ENCODE data around the gene NR6A1.
A peak's percentile ranks its signal among the peaks of the same experiment; 100 is the strongest.
"Not testable (repeated sequence)": the region's sequence is repeated elsewhere in the genome, so short reads cannot be mapped to it uniquely, and the experiment has no call there.

The NR6A1 gene

GRCh38 chr9:124776954-124777648, 6.0 kb upstream of the NR6A1 start, which contains the start of gene OLFML2A:
Gene OLFML2A (plus strand): TSS chr9:124777133. CDS start chr9:124777271, 138 bp downstream.
- peak; percentile 78 for DNase-seq (ENCODE audit: low spot score)

- DNase-seq (ENCODE audit: low spot score): no peak
Observed at GRCh38 chr9:124776618-124776953, 5.5 kb upstream of the NR6A1 start.

GRCh38 chr9:124774129-124774978, 3.2 kb upstream of the NR6A1 start:
- peak; percentile 77 for DNase-seq (ENCODE audit: low spot score)

DNA sequence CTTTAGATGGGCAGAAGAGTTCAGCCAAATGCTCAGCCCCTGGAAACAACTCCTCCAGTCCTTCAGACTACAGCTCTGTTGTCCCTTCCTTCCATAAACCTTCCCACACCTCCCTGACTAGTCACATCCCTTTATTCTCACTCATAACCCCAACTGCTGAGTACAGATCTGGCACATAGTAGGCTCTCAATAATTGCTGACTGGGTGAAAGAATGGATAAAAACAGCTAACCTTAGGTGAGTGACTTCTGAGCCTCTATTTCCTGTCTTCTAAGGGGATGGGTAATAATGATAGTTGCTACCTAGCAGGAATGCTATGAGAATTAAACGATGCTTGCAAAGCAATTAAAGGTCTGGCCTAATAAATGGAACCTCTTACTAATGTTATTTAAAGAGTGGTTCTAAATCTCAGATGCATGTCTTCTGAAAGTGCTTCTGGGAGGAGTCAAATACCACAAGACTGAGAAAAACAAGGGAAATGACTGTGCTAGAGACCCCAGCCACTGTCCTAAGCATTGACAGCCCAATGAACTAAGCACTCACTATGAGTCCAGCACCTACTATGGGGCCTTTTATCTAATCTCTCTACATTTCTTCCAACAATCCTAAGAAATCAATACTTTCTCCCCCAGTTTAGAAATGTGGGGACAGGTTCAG, 2.5 kb upstream of the NR6A1 start:
- DNase-seq (ENCODE audit: low spot score): no peak

GRCh38 chr9:124772877-124773276, 1.8 kb upstream of the NR6A1 start:
- DNase-seq (ENCODE audit: low spot score): not testable (repeated sequence)

- peak; percentile 80 for DNase-seq (ENCODE audit: low spot score)
Observed at GRCh38 chr9:124771867-124772679, 962 bp upstream of the NR6A1 start.

- peak; percentile 79 for DNase-seq (ENCODE audit: low spot score)
Observed at GRCh38 chr9:124770359-124771020, 621 bp downstream of the NR6A1 start.

DNA sequence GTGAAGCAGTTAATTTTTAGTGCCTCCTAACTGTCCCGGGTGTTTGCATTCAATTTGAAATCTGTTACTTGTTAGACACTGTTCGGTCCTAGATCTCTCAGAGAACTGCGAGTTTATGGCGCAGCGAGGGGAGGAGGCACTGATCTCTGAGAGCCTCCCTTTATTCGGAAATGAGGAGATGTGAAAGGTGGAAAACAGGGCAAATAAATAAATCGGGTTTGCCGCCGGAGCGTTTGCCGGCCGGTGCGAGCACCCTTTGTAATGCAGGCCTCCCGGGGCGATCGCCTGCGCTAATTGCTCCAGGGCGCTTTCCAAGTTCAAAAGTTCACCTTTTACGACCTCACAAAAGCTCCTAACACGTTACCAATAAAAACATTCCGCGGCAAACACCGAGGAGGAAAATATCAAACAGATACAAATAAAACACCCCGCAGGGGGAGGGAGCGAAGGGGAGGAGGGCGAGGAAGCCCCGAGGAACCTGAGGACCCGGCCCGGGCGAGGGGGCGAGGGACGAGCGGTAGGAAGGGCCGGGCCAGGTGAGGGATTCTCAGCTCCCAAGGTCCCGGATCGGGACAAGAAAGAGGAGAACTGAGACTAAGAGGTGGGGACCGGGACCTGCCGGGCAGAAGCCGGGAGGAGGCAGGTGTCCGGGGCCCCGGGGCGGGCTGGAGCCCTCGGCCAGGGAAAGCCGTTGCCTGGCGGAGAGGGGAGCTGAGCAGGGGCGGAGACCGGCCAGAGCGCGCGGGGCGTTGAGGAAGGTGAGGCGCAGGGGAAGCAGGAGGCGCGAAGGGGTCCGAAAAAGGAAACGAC, 1.4 kb downstream of the NR6A1 start:
- peak; percentile 59 for DNase-seq (ENCODE audit: low spot score)

GRCh38 chr9:124768750-124769548, 2.2 kb downstream of the NR6A1 start:
- DNase-seq (ENCODE audit: low spot score): no peak

DNA sequence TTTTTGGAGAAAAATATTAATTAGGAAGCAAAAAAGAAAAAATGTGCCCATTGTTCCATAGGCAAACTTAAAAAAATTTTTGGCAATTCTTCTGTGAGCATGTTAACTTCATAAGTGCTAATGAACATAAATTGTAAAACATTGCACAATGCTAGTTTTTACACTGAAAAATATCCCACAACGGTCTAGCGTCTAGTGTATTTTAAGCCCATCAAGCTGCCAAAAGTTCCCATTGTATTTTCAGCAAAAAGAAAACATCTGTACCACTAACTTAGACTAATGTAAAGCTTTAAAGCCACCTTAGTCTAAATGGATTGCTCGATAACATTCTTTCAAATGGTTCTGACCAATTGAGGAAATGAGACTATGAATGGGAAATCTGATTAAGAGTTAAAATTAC, 2.8 kb downstream of the NR6A1 start:
- DNase-seq (ENCODE audit: low spot score): no peak

DNA sequence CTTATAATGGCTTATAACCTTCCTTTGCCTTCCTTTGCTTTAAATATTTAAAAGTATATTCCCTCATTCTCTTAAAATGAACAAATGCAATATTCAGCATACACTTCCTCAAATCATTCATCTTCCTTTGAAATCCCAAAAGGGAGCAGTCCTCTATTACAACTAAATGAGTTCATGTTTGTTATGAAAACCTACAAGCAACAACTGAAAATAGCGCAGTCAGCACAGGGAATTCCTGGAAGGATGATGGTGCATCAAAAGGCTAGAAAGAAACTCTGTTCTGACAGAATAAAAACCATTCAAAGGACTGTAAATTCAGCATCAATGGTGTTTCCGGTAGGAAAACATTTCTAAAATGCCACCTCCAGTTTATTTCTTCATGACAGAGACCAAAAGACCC, 3.3 kb downstream of the NR6A1 start:
- DNase-seq (ENCODE audit: low spot score): no peak

DNA sequence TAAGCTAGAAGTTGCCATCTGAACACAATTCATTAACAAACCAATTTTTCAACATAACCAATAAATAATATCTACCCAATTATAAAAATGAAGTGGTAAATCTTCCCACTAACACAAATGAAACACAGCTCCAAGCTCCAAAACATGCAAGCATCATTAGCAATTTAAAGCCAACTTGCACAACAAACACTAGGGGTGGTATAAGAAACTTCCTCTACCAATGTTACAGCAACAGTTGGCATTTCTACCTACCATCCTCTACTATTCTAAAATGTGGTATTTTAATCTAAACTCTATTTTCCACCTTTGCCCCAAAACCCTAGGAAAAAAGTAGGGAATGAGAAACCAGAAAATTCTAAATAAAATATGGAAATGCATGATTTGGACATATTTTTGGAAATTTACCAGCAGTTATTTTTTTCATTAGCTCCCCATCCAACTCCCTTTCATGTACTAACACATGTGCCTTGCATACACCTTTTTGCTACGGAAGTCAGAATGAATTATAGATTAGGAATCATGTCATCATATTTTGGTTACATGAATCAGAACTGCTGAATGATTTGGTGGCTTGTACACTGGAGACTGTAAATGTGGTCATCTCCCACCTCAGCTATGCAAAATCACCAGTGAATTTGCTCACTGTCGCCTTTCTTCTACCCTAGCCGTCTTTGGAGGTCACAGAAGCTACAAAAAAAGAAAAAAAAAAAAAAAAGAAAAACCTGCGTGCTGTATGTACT, 4.1 kb downstream of the NR6A1 start:
- DNase-seq (ENCODE audit: low spot score): no peak

DNA sequence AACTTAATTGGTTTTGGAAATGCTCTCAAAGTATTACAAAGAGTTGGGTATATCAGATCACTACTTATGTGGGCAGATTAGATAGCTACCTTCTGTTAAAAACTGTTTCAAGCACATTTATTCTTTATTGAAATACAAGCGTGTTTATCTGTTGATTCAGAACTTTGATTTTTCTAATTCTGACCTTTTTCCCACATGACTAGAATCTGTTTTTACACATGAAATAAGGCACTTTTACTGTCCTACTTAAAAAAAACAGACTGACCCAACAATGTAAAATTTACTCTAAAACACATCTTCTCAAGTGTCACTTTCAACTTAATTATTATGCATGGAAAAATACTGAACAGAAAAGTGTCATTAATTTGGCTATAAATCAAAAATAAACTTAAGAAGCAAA, 4.8 kb downstream of the NR6A1 start:
- no peak for DNase-seq (ENCODE audit: low spot score)

GRCh38 chr9:124765439-124765835, 5.7 kb downstream of the NR6A1 start:
- DNase-seq (ENCODE audit: low spot score): no peak

GRCh38 chr9:124764774-124765438, 6.2 kb downstream of the NR6A1 start:
- DNase-seq (ENCODE audit: low spot score): no peak

DNA sequence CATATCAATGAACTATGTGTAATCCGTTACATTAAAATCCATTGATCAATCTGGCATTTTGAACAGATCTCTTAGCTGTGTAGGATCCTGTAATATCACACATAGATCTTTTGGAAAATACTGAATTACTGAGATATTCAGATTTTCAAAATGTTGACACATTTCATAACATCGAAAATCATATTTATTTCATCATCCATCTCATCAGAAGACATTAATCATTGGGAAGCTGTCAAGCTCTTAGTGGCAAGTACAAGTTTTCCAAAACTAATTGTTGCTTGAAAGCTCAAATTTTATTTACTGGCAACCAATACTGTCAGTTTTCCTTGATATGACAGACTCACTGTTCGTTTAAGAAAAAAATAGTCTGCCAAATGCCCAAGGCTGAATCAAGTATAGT, 8.5 kb downstream of the NR6A1 start:
- no peak for DNase-seq (ENCODE audit: low spot score)

GRCh38 chr9:124761710-124762109, 9.4 kb downstream of the NR6A1 start:
- no peak for DNase-seq (ENCODE audit: low spot score)

DNA sequence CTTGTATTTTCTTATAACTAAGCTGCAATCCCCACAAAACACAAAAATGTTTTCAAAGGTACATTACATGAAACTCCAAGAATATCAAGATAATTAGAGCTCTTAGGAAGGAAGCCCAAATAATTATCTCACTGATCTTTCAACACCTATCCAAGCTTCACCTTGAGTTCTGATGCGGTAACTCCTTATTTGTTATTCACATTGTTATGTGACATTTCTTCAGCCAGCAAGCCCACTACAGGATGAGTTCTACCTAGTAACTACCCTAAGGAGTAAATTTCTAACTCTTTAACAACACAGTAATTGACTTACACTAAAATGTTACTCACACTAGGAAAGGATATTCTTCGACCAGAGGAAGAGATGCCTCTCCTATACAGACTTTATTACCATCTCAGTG, 9.9 kb downstream of the NR6A1 start:
- no peak for DNase-seq (ENCODE audit: low spot score)

- DNase-seq (ENCODE audit: low spot score): peak; percentile 76
Observed at GRCh38 chr9:124760719-124761118, 10.4 kb downstream of the NR6A1 start.

All from iPS-NIHi11 (cell line).